KMS-11 (cell line): ENCODE measurements around the gene AMOTL1.
"Not testable (repeated sequence)": the region's sequence is repeated elsewhere in the genome, so short reads cannot be mapped to it uniquely, and the experiment has no call there.

ENCODE experiments used
- H2AFZ ChIP-seq: fragments of 200-600 bp; sonication (generic); 2 replicates; pipeline ENCODE4 v1.6.1; 2016; ENCODE audit warnings: antibody characterized with exemption, mixed run types, low read depth
- H3K27ac ChIP-seq: fragments of 200-600 bp; sonication (generic); 2 replicates; pipeline ENCODE4 v1.6.1; 2016; ENCODE audit warnings: mild to moderate bottlenecking, mixed run types
- H3K27me3 ChIP-seq: fragments of 200-600 bp; sonication (generic); 2 replicates; pipeline ENCODE4 v1.6.1; 2017; ENCODE audit warnings: mild to moderate bottlenecking, low read depth, mixed run types, moderate library complexity; ENCODE audit not compliant: insufficient read depth
- H3K36me3 ChIP-seq: fragments of 200-600 bp; sonication (generic); 2 replicates; pipeline ENCODE4 v1.6.1; 2017; ENCODE audit warnings: mild to moderate bottlenecking, mixed run types; ENCODE audit not compliant: insufficient read depth
- H3K4me1 ChIP-seq: fragments of 200-600 bp; sonication (generic); 2 replicates; pipeline ENCODE4 v1.6.1; 2016; ENCODE audit warnings: mild to moderate bottlenecking, low read depth, mixed run types; ENCODE audit not compliant: poor library complexity, severe bottlenecking
- H3K4me2 ChIP-seq: fragments of 200-600 bp; sonication (generic); 2 replicates; pipeline ENCODE4 v1.7.0; 2016; ENCODE audit warnings: mild to moderate bottlenecking, mixed run types
- H3K4me3 ChIP-seq: fragments of 200-600 bp; sonication (generic); IDR thresholded peaks from 2 replicates; pipeline ENCODE4 v1.6.1; 2017; ENCODE audit warnings: low read depth, low read length, mixed read lengths; ENCODE audit not compliant: insufficient read depth
- H3K79me2 ChIP-seq: fragments of 200-600 bp; sonication (generic); 2 replicates; pipeline ENCODE4 v1.6.1; 2016; ENCODE audit warnings: low read depth, mixed run types; ENCODE audit not compliant: insufficient read depth
- H3K9ac ChIP-seq: fragments of 200-600 bp; sonication (generic); 2 replicates; pipeline ENCODE4 v1.6.1; 2016; ENCODE audit warnings: mild to moderate bottlenecking, mixed run types
- H4K20me1 ChIP-seq: fragments of 200-600 bp; sonication (generic); 2 replicates; pipeline ENCODE4 v1.6.1; 2016; ENCODE audit warnings: mild to moderate bottlenecking, mixed run types; ENCODE audit not compliant: insufficient read depth
- TF ChIP-seq, protein P1 (sequence below): fragments of 200-600 bp; sonication (generic); conservative IDR thresholded peaks from 2 replicates; pipeline ENCODE4 v1.6.1; 2017; ENCODE audit warnings: low read depth, mild to moderate bottlenecking, antibody characterized with exemption, low read length, moderate library complexity, mixed read lengths

Gene AMOTL1

DNA sequence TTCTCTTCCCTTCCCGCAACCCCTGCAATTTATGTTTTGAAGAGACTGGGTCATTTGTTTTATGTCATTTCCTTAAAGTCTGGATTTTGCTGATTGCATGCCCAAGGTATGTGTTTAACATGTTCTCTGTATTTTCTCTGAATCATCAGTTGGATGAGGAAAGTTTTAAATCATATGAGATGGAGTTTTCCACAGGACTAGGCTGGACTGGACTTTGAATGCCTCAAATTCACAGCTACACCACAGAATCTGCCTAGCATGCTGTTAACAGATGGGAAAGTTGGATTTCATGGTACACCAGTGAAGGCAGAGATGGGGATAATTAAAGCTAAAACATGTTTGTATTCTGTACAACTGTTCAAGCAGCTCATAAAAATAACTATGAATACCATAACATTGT, 142.6 kb downstream of the AMOTL1 start:
- Histone ChIP-seq H3K79me2 (no peaks in the 10 kb centered on the region), H3K27ac (no peak overlapping the region), H3K9ac (no peak overlapping the region), H4K20me1 (no peaks in the 10 kb centered on the region), H3K4me2 (no peak overlapping the region), H3K27me3 (no peaks in the 10 kb centered on the region), H2AFZ (no peak overlapping the region), H3K36me3 (no peaks in the 10 kb centered on the region), H3K4me1 (no peaks in the 10 kb centered on the region), H3K4me3 (no peak overlapping the region)
- TF ChIP-seq, protein P1, sequence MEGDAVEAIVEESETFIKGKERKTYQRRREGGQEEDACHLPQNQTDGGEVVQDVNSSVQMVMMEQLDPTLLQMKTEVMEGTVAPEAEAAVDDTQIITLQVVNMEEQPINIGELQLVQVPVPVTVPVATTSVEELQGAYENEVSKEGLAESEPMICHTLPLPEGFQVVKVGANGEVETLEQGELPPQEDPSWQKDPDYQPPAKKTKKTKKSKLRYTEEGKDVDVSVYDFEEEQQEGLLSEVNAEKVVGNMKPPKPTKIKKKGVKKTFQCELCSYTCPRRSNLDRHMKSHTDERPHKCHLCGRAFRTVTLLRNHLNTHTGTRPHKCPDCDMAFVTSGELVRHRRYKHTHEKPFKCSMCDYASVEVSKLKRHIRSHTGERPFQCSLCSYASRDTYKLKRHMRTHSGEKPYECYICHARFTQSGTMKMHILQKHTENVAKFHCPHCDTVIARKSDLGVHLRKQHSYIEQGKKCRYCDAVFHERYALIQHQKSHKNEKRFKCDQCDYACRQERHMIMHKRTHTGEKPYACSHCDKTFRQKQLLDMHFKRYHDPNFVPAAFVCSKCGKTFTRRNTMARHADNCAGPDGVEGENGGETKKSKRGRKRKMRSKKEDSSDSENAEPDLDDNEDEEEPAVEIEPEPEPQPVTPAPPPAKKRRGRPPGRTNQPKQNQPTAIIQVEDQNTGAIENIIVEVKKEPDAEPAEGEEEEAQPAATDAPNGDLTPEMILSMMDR, result no peak

DNA sequence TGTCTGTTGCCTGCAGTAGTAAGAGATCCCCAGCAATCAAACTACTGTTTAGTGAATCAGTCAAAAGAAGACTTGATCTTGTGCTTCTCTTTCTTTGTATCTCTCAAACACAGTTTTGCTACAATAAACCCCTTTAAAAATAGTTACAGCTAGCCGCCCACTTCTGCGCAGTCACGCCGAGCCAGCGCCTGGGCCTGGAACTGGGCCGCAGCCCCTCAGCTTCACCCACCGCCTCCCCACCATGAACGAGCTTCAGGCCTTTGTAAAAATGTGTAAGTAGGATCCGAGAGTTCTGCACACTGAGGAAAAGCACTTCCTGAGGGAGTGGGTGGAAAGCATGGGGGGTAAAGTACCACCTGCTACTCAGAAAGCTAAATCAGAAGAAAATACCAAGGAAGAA, 144.7 kb downstream of the AMOTL1 start:
- Histone ChIP-seq H3K4me2 (no peak overlapping the region), H3K27ac (no peak overlapping the region), H3K79me2 (no peaks in the 10 kb centered on the region), H3K4me3 (no peak overlapping the region), H3K27me3 (no peaks in the 10 kb centered on the region), H4K20me1 (no peaks in the 10 kb centered on the region), H3K4me1 (no peaks in the 10 kb centered on the region), H3K36me3 (no peaks in the 10 kb centered on the region), H2AFZ (no peak overlapping the region), H3K9ac (no peak overlapping the region)
- TF ChIP-seq, protein P1, result no peak

DNA sequence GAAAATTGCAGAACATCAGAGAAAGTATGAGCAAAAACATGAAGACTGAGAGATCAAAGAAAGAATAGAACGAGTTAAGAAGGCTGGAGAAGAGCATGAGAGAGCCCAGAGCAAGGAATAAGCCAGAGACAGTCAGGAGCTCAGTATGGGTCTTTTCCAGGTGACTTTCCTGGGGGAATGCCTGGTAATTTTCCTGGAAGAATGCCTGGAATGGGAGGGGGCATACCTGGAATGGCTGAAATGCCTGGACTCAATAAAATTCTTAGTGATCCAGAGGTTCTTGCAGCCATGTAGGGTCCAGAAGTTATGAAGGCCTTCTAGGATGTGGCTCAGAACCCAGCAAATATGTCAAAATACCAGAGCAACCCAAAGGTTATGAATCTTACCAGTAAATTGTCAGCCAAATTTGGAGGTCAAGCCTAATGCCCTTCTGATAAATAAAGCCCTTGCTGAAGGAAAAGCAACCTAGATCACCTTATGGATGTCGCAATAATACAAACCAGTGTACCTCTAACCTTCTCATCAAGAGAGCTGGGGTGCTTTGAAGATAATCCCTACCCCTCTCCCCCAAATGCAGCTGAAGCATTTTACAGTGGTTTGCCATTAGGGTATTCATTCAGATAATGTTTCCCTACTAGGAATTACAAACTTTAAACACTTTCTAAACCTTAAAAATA, 145.7 kb downstream of the AMOTL1 start:
- not testable (repeated sequence) for H3K27me3 ChIP-seq, H3K27ac ChIP-seq, H3K79me2 ChIP-seq, H2AFZ ChIP-seq, H4K20me1 ChIP-seq, H3K36me3 ChIP-seq, H3K4me2 ChIP-seq, H3K4me3 ChIP-seq, H3K4me1 ChIP-seq, H3K9ac ChIP-seq

DNA sequence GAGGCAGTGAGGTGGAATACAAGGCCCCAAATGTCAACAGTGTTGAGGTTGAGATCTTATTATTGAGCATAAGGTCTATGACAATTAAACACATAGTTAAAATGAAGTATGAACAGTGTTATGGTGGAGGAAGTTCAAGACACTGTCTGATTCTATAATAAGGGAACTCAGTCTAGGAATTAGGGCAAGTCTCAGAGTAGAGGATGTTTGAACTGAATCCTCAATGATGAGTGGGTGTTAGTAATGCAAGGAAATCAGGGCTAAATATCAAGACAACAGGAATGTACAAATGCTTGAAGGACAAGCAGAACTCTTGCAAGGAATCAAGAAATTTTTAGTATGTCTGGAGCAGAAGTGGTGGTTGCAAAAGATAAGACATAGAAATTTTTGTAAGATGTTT, 152.2 kb downstream of the AMOTL1 start:
- no peak overlapping the region for H3K4me2 ChIP-seq
- TF ChIP-seq, protein P1, result no peak

DNA sequence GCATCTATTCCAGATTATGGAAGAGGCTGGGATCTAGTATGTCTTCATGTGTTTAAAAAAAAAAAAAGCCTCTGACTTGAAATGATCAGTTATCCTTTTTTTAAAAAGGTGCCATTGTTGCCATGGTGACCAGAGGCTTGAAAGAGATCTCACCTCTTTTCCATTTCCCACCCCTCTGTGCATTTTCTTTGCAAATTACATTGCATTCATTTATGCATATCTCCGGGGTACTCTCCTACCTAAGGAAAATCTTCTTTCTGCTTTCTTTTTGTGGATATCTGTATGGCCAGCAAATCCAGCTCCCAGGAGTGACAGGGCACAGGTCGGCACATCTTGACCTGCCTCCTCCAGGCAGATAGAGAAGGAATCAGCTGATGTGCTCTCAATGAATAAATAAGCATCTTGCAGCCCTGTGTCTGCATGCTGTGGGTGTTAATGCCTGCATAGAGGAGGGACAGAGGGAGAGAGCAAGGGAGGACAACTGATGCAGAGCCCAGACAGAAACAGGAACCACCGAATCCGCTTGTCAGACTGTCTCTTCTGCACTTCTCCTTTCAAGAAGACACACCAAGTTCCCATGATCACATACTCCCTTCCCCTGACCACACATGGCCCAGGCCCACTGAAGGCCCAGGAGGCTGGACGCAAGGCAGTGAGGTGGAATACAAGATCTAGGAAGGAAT, 154.3 kb downstream of the AMOTL1 start:
- no peak overlapping the region for H3K4me3 ChIP-seq
- no peak overlapping the region for H3K27ac ChIP-seq
- TF ChIP-seq, protein P1, result no peak
- no peaks in the 10 kb centered on the region for H3K27me3 ChIP-seq
- H3K4me2 ChIP-seq, result no peak overlapping the region
- H3K79me2 ChIP-seq, result no peaks in the 10 kb centered on the region
- no peak overlapping the region for H3K9ac ChIP-seq
- H3K36me3 ChIP-seq, result no peaks in the 10 kb centered on the region
- no peaks in the 10 kb centered on the region for H4K20me1 ChIP-seq
- no peaks in the 10 kb centered on the region for H3K4me1 ChIP-seq
- H2AFZ ChIP-seq, result no peak overlapping the region

More for the DNA sequence above, 152.2 kb downstream of the AMOTL1 start:
- Histone ChIP-seq H3K4me1 (no peaks in the 10 kb centered on the region), H3K27me3 (no peaks in the 10 kb centered on the region), H2AFZ (no peak overlapping the region), H3K36me3 (no peaks in the 10 kb centered on the region), H3K9ac (no peak overlapping the region), H3K27ac (no peak overlapping the region), H3K79me2 (no peaks in the 10 kb centered on the region), H4K20me1 (no peaks in the 10 kb centered on the region), H3K4me3 (no peak overlapping the region)
